Measurements from ENCODE around the gene SESN1. TPM values are rescaled to one million over a fixed set of nuclear protein-coding genes. Genes with fewer than 3 reads are reported as not detected.
A peak's percentile ranks its signal among the peaks of the same experiment; 100 is the strongest.

Gene SESN1
- total and polyA plus RNA-seq, 9 of the 15 experiments (the other 6 are each of a cell fraction or from before 2014, with no cell fraction given): 3.1 to 13.0 (median 7.4) TPM

DNA sequence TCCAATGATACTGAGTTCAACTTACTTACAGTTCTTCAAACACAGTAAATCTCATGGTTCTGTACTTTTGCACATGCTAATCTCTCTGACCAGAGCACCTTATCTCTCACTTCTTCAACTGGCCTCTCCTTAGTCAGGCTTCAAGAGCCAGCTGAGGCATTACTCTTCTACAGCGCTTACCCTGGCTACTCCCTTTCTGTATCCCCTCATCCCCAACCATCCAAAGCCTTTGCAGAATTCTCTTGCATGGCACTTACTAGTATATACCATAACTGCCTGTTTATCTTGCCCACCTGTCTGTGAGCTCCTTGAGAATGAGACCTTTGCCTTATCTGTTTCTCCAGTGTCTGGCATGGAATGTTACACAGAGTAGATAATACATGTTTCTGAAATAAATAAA, 49.2 kb downstream of the SESN1 start (continued):
- TF ChIP-seq, protein P1, sequence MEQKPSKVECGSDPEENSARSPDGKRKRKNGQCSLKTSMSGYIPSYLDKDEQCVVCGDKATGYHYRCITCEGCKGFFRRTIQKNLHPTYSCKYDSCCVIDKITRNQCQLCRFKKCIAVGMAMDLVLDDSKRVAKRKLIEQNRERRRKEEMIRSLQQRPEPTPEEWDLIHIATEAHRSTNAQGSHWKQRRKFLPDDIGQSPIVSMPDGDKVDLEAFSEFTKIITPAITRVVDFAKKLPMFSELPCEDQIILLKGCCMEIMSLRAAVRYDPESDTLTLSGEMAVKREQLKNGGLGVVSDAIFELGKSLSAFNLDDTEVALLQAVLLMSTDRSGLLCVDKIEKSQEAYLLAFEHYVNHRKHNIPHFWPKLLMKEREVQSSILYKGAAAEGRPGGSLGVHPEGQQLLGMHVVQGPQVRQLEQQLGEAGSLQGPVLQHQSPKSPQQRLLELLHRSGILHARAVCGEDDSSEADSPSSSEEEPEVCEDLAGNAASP (IDR thresholded peaks at IDR 0.05): no peak
- TF ChIP-seq BMI1 (IDR thresholded peaks at IDR 0.05; ENCODE audit: low read length) (no peak), ZNF197 (CRISPR knock-in tag; IDR thresholded peaks at IDR 0.05; ENCODE audit: low read depth) (no peak), ZNF347 (CRISPR knock-in tag; IDR thresholded peaks at IDR 0.05; ENCODE audit: low read depth) (no peak), JUN (IDR thresholded peaks at IDR 0.05; ENCODE audit: borderline replicate concordance, low read depth, low read length) (no peak), JUN (CRISPR knock-in tag; IDR thresholded peaks at IDR 0.05; ENCODE audit: borderline replicate concordance) (no peak), TEAD4 (IDR thresholded peaks at IDR 0.05; ENCODE audit: low read length) (peak; percentile 83), TEAD4 (CRISPR knock-in tag; IDR thresholded peaks at IDR 0.05; ENCODE audit: borderline replicate concordance) (no peak), RBM14 (IDR thresholded peaks at IDR 0.05; ENCODE audit: borderline replicate concordance, insufficient read depth, low read depth, low read length) (no peak), MAFK (IDR thresholded peaks at IDR 0.05; ENCODE audit: low read length) (no peak), SRSF7 (optimal IDR thresholded peaks at IDR 0.05; ENCODE audit: low read depth, low read length) (no peak), E2F3 (CRISPR knock-in tag; IDR thresholded peaks at IDR 0.05) (no peak), ARID1B (IDR thresholded peaks at IDR 0.05) (peak; percentile 88), RBBP5 (IDR thresholded peaks at IDR 0.05; ENCODE audit: borderline replicate concordance, insufficient read depth, low read length, poor library complexity, severe bottlenecking) (no peak)
- TF ChIP-seq, protein P2, sequence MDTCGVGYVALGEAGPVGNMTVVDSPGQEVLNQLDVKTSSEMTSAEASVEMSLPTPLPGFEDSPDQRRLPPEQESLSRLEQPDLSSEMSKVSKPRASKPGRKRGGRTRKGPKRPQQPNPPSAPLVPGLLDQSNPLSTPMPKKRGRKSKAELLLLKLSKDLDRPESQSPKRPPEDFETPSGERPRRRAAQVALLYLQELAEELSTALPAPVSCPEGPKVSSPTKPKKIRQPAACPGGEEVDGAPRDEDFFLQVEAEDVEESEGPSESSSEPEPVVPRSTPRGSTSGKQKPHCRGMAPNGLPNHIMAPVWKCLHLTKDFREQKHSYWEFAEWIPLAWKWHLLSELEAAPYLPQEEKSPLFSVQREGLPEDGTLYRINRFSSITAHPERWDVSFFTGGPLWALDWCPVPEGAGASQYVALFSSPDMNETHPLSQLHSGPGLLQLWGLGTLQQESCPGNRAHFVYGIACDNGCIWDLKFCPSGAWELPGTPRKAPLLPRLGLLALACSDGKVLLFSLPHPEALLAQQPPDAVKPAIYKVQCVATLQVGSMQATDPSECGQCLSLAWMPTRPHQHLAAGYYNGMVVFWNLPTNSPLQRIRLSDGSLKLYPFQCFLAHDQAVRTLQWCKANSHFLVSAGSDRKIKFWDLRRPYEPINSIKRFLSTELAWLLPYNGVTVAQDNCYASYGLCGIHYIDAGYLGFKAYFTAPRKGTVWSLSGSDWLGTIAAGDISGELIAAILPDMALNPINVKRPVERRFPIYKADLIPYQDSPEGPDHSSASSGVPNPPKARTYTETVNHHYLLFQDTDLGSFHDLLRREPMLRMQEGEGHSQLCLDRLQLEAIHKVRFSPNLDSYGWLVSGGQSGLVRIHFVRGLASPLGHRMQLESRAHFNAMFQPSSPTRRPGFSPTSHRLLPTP (IDR thresholded peaks at IDR 0.05; ENCODE audit: borderline replicate concordance, extremely low read depth, insufficient read length): no peak
- TF ChIP-seq, protein P3, sequence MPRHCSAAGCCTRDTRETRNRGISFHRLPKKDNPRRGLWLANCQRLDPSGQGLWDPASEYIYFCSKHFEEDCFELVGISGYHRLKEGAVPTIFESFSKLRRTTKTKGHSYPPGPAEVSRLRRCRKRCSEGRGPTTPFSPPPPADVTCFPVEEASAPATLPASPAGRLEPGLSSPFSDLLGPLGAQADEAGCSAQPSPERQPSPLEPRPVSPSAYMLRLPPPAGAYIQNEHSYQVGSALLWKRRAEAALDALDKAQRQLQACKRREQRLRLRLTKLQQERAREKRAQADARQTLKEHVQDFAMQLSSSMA (CRISPR knock-in tag; IDR thresholded peaks at IDR 0.05): no peak
- TF ChIP-seq, protein P4, sequence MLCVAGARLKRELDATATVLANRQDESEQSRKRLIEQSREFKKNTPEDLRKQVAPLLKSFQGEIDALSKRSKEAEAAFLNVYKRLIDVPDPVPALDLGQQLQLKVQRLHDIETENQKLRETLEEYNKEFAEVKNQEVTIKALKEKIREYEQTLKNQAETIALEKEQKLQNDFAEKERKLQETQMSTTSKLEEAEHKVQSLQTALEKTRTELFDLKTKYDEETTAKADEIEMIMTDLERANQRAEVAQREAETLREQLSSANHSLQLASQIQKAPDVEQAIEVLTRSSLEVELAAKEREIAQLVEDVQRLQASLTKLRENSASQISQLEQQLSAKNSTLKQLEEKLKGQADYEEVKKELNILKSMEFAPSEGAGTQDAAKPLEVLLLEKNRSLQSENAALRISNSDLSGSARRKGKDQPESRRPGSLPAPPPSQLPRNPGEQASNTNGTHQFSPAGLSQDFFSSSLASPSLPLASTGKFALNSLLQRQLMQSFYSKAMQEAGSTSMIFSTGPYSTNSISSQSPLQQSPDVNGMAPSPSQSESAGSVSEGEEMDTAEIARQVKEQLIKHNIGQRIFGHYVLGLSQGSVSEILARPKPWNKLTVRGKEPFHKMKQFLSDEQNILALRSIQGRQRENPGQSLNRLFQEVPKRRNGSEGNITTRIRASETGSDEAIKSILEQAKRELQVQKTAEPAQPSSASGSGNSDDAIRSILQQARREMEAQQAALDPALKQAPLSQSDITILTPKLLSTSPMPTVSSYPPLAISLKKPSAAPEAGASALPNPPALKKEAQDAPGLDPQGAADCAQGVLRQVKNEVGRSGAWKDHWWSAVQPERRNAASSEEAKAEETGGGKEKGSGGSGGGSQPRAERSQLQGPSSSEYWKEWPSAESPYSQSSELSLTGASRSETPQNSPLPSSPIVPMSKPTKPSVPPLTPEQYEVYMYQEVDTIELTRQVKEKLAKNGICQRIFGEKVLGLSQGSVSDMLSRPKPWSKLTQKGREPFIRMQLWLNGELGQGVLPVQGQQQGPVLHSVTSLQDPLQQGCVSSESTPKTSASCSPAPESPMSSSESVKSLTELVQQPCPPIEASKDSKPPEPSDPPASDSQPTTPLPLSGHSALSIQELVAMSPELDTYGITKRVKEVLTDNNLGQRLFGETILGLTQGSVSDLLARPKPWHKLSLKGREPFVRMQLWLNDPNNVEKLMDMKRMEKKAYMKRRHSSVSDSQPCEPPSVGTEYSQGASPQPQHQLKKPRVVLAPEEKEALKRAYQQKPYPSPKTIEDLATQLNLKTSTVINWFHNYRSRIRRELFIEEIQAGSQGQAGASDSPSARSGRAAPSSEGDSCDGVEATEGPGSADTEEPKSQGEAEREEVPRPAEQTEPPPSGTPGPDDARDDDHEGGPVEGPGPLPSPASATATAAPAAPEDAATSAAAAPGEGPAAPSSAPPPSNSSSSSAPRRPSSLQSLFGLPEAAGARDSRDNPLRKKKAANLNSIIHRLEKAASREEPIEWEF (CRISPR knock-in tag; IDR thresholded peaks at IDR 0.05): no peak
